Astrocyte (in vitro differentiated cells and primary cell): ENCODE measurements around the gene LRRN4CL.

Source experiments
- EZH2 ChIP-seq: IDR thresholded peaks from 2 replicates; pipeline ENCODE4 v1.6.1; 2012; ENCODE audit warnings: mild to moderate bottlenecking, low read length, inconsistent platforms; ENCODE audit not compliant: insufficient read depth
- TF ChIP-seq, protein P1 (sequence below): IDR thresholded peaks from 2 replicates; pipeline ENCODE4 v1.5.1; 2011; ENCODE audit warnings: low read depth, mild to moderate bottlenecking, inconsistent platforms, low read length, moderate library complexity; ENCODE audit not compliant: insufficient read depth

- TF ChIP-seq, protein P1, sequence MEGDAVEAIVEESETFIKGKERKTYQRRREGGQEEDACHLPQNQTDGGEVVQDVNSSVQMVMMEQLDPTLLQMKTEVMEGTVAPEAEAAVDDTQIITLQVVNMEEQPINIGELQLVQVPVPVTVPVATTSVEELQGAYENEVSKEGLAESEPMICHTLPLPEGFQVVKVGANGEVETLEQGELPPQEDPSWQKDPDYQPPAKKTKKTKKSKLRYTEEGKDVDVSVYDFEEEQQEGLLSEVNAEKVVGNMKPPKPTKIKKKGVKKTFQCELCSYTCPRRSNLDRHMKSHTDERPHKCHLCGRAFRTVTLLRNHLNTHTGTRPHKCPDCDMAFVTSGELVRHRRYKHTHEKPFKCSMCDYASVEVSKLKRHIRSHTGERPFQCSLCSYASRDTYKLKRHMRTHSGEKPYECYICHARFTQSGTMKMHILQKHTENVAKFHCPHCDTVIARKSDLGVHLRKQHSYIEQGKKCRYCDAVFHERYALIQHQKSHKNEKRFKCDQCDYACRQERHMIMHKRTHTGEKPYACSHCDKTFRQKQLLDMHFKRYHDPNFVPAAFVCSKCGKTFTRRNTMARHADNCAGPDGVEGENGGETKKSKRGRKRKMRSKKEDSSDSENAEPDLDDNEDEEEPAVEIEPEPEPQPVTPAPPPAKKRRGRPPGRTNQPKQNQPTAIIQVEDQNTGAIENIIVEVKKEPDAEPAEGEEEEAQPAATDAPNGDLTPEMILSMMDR, result no peak
- TF ChIP-seq EZH2, result no peak
Observed at GRCh38 chr11:62706850-62707247, 17.5 kb upstream of the LRRN4CL start.
